GM12892 (cell line): ENCODE data around the gene FAM43A.

Experiments
- POLR2A ChIP-seq: IDR thresholded peaks from 2 replicates; pipeline ENCODE4 v1.6.1; 2011; ENCODE audit warnings: low read depth, low read length, control low read depth
- POLR2AphosphoS5 ChIP-seq: IDR thresholded peaks from 2 replicates; pipeline ENCODE4 v1.6.1; 2011; ENCODE audit warnings: low read depth, low read length, control low read depth

- no peak for TF ChIP-seq POLR2AphosphoS5
- TF ChIP-seq POLR2A, result no peak
These were observed 31.2 kb upstream of the FAM43A start for GRCh38 chr3:194654443-194654842.
